Measurements from ENCODE around the gene RRP36.

Gene RRP36

GRCh38 chr6:43009124-43009523 lies 12.3 kb upstream of the RRP36 start:
- DNase-seq, result no peak

GRCh38 chr6:43011207-43011606 lies 10.2 kb upstream of the RRP36 start:
- no peak for DNase-seq

- no peak for DNase-seq
Measured at GRCh38 chr6:43012364-43012763, 9.1 kb upstream of the RRP36 start.

- DNase-seq, result no peak
Measured at GRCh38 chr6:43013097-43013842, 8.2 kb upstream of the RRP36 start.

- peak; percentile 100 for DNase-seq
Measured at GRCh38 chr6:43013843-43014433, 7.5 kb upstream of the RRP36 start, which contains the start of the genes KLHDC3 and MEA1. TSS of gene KLHDC3 (plus strand) at chr6:43014249. CDS start at chr6:43017193, 2,944 bp downstream. TSS of gene MEA1 (minus strand) at chr6:43013946. CDS start at chr6:43013813, 133 bp downstream.

GRCh38 chr6:43014434-43014909 lies 7.0 kb upstream of the RRP36 start:
- DNase-seq, result no peak

- no peak for DNase-seq
Measured at GRCh38 chr6:43016176-43016942, 5.1 kb upstream of the RRP36 start.

- DNase-seq, result no peak
Measured at GRCh38 chr6:43016943-43017334, 4.5 kb upstream of the RRP36 start.

- DNase-seq, result no peak
Measured at GRCh38 chr6:43019152-43019551, 2.3 kb upstream of the RRP36 start.

GRCh38 chr6:43020052-43020705 lies 1.2 kb upstream of the RRP36 start:
- DNase-seq, result no peak

- no peak for DNase-seq
Measured at GRCh38 chr6:43020847-43021246, 576 bp upstream of the RRP36 start.

GRCh38 chr6:43024436-43024835 lies 3.0 kb downstream of the RRP36 start:
- DNase-seq, result no peak

- no peak for DNase-seq
Measured at GRCh38 chr6:43026365-43026764, 4.9 kb downstream of the RRP36 start.

GRCh38 chr6:43029120-43029519 lies 7.7 kb downstream of the RRP36 start:
- DNase-seq, result no peak

- no peak for DNase-seq
Measured at GRCh38 chr6:43032326-43032725, 10.9 kb downstream of the RRP36 start.

GRCh38 chr6:43033496-43034189 lies 12.2 kb downstream of the RRP36 start:
- DNase-seq, result no peak

GRCh38 chr6:43034190-43034525 lies 12.7 kb downstream of the RRP36 start:
- DNase-seq, result no peak

GRCh38 chr6:43035495-43036194 lies 14.2 kb downstream of the RRP36 start:
- DNase-seq, result no peak

GRCh38 chr6:43036712-43037111 lies 15.3 kb downstream of the RRP36 start:
- DNase-seq, result no peak

- no peak for DNase-seq
Measured at GRCh38 chr6:43037197-43037596, 15.8 kb downstream of the RRP36 start.

- no peak for DNase-seq
Measured at GRCh38 chr6:43037706-43038105, 16.3 kb downstream of the RRP36 start.

- DNase-seq, result no peak
Measured at GRCh38 chr6:43038727-43039126, 17.3 kb downstream of the RRP36 start.

All from CD4-positive, alpha-beta T cell treated with Interferon gamma for 1 hour (primary cell).